Stimulated activated CD8-positive, alpha-beta memory T cell treated with anti-CD3 and anti-CD28 coated beads, Interleukin-2, amount 100 ng/mL, for 1 hour (primary cell): Measurements from ENCODE around the gene PPP2R2C.

Experiments
- DNase-seq, 2 donors: peaks; one replicate each; pipeline ENCODE4 v3.0.0-alpha.2; 2020; ENCODE audit warnings: low read depth in 2 of 2

Gene PPP2R2C

DNA sequence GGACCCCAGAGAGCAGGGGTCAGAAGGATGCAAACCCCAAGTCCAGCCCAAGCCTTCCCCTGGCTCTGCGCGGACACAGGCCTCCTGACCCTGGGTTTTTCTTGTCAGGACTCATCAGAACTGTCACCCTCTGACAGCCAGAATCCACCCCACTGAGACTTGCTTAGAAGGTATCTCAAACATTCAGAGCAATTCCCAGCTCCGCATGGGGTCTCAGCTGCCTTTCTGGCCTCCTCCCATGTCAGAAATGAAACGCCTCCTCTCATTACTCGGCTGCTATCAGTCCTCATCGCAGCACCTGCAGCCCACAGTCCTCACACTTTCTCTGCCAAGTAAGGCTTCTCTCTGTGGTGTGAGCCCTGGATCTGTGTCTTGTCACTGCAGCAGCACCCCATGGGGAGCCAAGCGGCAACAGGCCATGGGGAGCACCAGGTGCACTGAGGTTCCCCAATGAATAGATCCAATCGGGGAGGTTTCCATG lies 105.0 kb downstream of the PPP2R2C start:
- no peak for DNase-seq

- DNase-seq: no peak
These were observed 105.8 kb downstream of the PPP2R2C start for GRCh38 chr4:6366581-6366980.

- no peak for DNase-seq
These were observed 106.8 kb downstream of the PPP2R2C start for GRCh38 chr4:6365545-6366086.

- no peak for DNase-seq
These were observed 107.8 kb downstream of the PPP2R2C start for GRCh38 chr4:6364581-6364980.

- no peak for DNase-seq
These were observed 108.3 kb downstream of the PPP2R2C start for GRCh38 chr4:6364146-6364545.

DNA sequence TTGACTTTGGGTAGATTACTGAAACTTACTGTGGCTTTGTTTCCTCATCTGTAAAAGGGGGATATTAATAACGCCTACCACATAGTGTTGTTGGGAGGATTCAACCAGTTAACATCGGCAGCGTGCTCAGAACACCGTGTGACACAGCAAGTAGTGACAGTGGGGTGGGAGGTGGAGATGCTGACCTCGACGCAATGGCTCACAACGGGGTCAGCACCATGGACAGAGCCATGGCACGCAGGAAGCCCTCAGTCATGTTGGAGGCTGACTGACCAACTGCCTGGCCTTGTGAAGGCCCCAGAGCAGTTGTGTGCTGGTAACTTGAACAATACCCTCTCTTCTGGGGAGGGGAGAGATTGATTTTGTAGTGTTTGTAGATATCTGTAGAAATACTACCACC lies 109.5 kb downstream of the PPP2R2C start:
- DNase-seq: no peak

GRCh38 chr4:6362243-6362885 lies 110.0 kb downstream of the PPP2R2C start:
- no peak for DNase-seq

DNA sequence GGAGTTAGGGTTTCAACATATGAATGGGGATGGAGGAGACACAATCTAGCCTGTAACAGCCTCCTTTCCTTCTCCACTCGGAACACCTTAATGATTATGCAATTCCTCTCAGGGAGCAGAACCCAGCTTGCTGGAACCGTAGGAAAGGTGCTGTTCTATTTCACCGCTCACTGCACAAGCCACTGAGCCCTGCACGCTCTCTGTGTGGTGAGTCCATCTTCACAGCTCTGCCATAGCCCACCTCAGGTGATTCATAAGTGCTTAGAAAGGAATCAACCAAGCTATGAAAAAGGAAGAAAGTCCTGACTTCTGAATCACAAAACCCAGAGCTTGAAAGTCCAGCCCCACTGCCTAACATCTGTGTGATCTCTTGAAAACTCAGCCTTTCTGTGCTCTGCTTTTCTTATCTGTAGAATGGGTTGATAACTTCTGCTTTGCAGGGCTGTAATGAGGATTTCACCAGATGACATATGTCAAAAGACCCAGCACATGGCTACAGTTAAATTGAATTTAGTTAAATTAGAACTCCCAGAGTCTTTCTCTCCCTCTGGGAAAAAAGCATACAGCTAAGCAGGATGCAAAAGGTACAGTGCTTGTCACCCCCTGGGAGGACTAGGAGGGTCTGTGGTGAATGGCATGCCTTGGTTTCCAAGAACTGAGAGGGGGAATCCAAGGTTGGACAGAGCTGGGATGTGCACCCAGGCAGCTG lies 111.2 kb downstream of the PPP2R2C start:
- no peak for DNase-seq

DNA sequence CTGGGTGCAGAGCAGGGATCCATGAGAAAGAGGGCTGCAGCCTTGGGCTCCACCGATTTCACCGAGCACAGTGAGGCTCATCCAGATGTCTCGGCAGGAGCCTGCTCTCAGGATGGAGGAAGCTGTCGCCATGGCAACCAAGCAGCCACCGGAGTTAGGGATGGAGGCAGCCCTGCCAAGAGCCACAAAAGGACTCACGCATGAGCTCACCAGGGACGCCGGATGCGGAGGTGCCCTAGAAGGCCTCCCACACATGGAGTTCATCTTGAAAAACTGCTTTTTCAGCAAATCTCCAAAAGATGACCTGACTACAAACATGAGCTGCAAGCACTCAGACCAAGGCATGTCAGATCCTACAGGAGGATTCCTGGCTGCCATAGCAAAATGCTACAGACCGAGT lies 112.0 kb downstream of the PPP2R2C start:
- no peak for DNase-seq

- DNase-seq: no peak
These were observed 112.7 kb downstream of the PPP2R2C start for GRCh38 chr4:6359536-6360308.

DNA sequence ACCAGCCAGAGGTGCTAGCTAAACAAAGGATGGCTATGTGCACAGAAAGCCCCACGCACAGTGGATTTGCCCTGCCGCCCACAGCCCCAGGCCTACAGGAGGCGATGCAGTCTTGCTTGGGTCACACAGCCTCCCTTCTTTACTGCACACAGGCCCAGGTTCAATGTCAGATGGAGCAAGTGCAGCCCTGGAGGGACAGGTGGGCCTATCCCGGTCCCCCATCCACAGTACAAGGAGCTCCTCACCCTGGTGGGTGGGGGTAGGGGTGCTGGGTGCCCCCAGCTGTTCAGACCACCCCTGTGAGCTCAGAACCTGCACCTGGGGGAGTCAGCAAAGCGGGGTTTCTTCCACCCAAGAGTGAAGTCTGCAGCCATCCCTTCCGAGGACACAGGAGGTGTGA lies 114.9 kb downstream of the PPP2R2C start:
- DNase-seq: no peak

- DNase-seq: no peak
These were observed 116.3 kb downstream of the PPP2R2C start for GRCh38 chr4:6356076-6356560.

DNA sequence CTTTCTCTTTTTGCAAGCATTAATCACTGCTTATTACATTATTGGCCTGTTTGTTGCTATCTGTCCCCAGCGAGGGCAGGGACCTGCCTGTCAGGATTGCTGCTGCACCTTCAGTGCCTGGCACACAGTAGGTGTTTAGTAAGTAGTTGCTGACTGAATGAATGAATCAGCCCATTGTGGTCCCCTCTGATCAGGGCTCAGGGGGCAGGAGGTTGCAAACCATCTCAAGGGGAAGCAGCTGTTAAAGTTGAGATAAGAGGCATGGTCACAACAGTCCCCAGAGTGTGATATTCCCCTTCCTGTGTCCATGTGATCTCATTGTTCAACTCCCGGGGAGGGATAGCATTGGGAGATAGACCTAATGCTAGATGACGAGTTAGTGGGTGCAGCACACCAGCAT lies 117.4 kb downstream of the PPP2R2C start:
- no peak for DNase-seq

DNA sequence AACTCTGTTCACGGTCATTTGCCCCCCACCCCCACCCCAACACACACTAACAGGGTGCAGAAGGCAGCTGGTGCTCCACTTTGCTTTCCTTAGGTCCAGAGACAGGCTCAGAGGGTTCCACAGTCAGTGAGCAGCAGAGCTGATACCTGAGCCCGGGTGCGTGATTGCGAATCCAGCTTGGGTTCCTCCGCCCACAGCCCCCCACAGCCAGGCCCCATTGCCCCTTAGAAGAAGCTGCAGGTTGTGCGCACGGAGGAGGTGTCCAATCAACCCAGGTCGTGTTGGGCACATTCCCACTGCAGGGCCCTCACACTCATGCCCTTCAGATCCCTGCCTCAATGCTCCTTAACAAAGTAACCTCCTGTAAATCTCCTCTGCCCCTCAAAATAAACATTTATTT lies 117.8 kb downstream of the PPP2R2C start:
- no peak for DNase-seq

GRCh38 chr4:6354119-6354518 lies 118.3 kb downstream of the PPP2R2C start:
- DNase-seq: no peak

DNA sequence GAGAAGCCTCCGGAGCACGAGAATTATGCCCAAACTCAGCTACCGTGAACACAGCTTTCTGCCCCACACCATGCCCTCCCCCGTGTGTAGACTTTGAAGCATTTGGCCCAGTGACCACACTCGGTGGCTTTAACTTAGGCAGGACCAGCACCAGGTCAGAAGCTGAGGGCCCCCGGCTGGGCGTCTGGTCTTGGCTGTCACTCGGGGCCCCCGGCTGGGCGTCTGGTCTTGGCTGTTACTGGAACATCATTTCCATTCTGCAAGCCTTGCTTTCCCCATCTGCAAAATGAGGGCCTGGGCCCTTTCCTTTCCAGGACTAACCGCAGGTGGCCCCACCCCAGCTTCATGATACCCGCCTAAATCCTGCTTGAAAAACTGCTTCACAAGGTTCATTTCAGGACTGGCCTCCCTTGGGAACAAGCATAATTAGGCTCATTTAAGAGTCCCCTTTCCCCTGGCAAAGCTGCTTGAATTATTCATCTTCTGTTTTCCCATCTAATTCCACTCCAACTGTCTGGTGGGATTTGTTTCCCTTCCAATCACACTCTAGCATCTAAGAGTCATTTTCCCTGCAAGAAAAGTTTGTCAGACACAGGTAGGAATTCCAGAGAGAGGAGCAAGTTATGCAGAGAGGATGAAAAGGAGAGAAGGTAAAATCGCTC lies 120.3 kb downstream of the PPP2R2C start:
- no peak for DNase-seq

DNA sequence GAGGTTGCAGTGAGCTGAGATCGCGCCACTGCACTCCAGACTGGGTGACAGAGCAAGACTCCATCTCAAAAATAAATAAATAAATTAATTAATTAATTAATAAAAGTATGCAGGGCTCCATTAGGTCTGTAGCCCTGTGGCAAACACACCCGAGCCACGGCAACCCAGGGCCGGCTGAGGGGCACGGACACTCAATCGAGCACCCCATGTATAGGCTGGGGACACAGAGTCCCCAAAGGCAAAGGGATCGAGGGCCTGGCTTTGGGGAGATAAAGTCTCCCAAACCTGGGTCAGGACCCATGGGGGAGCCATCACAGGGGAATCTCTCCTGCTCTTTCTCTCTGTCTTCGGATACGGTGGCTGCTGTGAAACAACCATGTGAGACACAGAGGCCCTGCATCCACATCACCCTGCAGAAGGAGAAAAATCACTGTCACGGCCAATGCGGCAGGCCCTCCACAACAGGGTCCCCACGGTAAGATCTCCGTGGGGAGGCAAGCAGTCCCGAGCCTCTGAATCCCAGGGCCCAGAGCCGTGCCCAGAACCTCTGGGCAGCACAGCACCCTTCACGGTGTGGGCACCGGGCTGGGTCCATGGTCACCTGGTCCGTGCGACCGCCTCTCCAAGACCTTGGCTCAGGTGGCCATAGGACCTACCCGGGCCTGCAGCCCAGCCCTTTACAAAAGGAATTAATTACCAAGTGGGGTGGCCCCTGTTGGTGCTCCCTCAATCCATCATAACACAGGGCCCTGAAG lies 121.0 kb downstream of the PPP2R2C start:
- DNase-seq: no peak

DNA sequence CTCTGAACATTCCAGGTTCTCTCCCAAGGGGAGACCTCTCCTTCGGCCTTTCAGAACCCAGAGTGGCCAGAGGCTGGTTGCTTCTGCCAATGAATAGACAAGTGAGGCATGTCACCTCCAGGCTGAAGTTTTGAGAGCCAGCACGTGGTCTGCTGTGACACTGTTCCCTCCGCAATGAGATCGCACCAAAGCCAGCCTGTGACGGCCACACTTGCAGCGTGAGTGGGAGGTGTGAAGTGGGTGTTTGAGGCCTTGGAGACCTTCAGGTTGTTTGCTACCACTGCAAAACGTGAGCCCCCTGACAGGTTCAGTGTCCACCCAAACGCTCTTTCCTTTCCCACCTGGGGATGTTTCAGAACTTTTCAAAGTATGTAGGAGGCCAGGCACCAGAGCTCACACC lies 121.8 kb downstream of the PPP2R2C start:
- DNase-seq: no peak

DNA sequence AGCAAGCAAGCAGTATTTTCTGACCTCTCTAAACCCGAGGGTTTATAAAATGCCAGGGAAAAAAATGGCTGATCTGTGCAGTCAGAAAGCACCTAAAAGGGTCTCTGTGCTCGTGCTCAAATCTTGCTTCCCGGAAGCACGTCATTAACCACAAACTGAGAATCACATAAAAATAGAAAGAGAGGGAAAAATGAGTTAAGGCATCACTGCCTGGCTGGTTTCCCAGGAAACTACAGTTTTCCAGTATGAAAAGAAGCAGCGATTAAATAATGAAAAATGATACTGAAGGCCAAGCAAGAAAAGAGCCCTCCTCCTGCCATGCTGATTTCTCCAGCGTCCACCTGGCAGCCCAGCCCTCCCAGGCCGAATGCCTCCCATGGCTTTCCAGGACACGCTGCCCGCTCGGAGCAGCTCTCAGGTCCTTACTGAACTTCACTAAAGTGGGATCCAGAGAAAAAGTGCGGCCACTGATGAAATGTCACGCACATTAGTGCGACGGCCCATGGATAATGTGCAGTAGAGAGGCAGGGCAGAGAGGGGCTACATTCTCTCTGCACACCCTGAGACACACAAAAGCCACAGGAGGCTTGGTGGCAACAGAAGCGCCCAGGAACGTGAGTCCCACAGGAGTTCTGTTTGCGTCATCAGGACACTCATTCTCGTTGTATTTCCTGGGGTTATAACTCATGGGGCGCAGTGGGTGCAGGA lies 122.4 kb downstream of the PPP2R2C start:
- no peak for DNase-seq

DNA sequence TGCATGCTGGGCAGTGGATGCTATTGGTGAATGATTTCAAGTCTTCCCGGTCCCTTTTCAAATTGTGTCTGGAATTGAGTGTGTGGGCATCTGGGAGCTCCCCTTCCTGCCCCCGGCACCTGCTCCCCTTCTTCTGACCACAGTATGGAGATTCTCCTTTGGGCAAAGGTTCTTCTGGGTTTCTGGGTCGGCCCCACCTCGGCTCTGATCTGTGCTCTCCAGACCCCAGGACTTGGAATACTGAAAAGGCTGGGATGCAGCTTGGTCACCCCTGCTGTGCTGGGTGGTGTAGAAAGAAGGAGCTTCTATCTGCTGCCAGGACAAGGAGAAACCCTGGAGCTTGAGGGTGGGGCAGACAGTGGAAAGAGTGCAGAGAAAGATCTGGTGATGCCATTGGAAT lies 124.0 kb downstream of the PPP2R2C start:
- DNase-seq: no peak
